GM12873 (cell line): Measurements from ENCODE around the gene ATP11B.

Experiments
- TF ChIP-seq, protein P1 (sequence below): IDR thresholded peaks from 2 replicates; pipeline ENCODE4 v1.5.1; 2012; ENCODE audit warnings: low read depth, mild to moderate bottlenecking, moderate library complexity, low read length, control low read depth; ENCODE audit not compliant: insufficient read depth; ENCODE audit errors: missing control alignments

Gene ATP11B

DNA sequence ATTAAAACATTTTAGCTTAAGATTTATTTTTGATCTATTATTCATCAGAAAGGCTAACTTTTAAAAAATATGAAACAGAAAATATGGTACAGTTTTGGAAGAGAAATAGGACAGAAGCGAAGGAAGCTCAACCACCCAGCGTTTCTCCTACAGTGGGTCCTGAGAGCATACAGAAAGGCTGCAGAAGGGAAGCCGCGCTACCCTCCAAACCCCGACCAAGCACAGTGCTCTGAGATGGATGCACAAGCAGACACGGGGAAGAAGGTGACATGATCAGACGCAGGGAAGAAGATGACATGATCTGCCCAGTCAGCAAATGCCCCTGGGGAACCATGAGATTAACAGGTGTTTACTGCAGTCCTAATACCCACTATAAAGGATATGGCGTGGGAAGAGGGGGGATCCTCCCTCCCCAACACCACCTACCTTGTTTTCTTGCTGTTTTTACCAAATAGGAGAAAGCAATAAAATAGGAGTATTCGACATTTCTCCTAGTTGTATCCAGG is 172.6 kb downstream of the ATP11B start:
- TF ChIP-seq, protein P1, sequence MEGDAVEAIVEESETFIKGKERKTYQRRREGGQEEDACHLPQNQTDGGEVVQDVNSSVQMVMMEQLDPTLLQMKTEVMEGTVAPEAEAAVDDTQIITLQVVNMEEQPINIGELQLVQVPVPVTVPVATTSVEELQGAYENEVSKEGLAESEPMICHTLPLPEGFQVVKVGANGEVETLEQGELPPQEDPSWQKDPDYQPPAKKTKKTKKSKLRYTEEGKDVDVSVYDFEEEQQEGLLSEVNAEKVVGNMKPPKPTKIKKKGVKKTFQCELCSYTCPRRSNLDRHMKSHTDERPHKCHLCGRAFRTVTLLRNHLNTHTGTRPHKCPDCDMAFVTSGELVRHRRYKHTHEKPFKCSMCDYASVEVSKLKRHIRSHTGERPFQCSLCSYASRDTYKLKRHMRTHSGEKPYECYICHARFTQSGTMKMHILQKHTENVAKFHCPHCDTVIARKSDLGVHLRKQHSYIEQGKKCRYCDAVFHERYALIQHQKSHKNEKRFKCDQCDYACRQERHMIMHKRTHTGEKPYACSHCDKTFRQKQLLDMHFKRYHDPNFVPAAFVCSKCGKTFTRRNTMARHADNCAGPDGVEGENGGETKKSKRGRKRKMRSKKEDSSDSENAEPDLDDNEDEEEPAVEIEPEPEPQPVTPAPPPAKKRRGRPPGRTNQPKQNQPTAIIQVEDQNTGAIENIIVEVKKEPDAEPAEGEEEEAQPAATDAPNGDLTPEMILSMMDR = no peak

DNA sequence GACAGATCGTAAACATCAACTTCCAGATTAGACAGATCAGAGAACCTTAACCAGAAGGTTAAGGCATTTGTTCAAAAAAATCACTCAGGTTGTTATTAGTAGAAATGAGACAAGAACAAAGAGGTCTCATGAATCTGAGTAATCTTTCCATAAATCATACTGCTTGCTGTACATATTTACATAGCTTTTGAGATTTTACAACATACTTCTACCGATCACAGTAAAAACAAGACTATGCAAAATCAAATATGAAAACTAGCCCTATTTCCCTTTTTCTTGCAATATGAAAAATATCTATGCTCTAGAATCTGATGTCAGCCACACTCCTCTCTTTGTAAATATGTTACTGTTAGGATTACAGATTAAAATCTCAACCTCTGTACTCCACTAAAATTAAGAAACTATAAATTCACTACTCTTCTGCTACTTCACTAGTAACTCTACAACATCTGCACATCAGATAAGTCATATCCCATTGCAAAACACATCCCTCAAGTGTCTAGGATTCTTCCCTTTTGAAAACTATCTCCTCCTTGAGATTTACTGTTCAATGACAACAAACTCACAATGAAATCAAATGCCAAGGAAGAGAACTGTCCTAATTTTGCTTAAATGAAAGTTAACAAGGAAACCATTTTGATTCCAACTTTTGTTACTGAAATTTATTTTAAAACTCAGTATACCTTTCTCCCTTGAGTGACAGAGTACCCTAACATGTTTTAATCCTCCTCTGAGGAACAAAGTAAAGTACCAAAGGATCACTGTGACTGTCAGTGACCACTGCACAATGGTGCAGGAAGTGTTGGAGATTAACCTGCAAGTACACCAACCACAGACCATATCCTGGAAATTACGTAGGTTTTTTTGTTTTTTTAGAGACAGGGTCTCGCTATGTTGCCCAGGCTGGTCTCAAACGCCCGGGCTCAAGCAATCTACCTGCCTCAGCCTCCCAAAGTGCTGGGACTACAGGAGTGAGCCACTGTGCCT is 174.2 kb downstream of the ATP11B start:
- TF ChIP-seq, protein P1 = no peak

DNA sequence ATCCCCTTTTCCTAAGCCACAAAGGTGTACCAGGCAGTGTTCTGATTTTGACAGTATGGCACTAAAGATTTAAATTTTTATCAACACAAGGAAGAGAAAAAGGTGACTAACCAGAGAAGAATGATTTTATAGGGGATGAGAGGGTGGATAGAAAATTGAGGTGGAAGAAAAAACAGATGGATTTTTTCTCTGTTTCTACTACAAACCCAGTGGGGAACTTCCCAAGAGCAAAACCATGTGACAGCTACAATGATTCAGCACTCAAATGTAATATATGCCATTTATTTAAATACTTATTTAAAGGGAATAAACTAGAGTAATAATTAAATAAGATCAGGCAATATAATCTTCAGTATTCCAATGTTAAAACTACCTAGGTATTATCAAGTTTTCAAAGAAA is 176.0 kb downstream of the ATP11B start:
- TF ChIP-seq, protein P1 = no peak

DNA sequence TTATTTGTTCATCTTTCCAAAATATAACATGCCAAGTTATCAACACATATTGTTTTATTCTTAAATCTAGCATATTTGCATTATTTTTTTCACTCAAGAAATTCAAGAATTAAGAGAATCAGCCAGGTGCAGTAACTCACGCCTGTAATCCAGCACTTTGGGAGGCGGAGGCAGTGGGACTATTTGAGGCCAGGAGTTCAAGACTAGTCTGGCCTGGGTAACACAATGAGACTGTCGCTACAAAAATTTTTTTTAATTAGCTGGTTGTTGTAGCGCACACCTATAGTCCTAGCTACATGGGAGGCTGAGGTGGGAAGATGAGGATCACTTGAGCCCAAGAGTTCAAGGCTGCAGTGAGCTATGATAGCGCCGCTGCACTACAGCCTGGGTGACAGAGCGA is 176.5 kb downstream of the ATP11B start:
- TF ChIP-seq, protein P1 = no peak

DNA sequence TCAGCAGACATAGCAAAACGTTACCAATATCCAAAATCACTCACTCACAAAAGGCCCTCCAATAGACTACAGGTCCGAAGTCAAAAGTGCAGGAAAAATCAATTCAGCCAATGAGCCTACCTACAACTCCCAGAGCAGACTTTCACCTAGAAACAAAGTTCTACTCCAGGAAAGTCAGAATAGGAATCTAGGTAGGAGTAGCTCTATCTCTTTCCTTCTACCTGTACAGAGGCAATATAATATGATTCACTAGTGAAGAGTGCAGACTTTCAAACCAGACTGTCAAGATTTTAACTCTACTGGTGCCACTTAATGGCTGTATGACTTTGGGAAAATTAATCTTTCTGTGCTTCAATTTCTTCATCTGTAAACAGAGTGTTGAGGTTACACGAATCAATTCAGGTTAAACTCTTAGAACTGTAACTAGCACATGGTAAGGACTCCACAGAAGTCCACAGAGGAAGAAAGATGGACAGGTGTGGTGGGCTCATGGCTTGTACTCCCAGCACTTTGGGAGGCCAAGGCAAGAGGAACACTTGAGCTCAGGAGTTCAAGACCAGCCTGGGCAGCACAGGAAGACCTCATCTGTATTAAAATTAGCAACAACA is 177.6 kb downstream of the ATP11B start:
- TF ChIP-seq, protein P1 = no peak
